ENCODE measurements around the gene KANK2. TPM values are rescaled to one million over a fixed set of nuclear protein-coding genes. Genes with fewer than 3 reads are reported as not detected.

KANK2 gene
- polyA plus RNA-seq, 1 of the 3 experiments (the other 2 are of a cell fraction): 92.4 TPM

GRCh38 chr19:11177592-11177991 is 19.8 kb downstream of the KANK2 start (continued):
- TF ChIP-seq FOSL2 (IDR thresholded peaks at IDR 0.05; ENCODE audit: borderline replicate concordance, low read depth): no peak
- TF ChIP-seq POLR2AphosphoS5 (IDR thresholded peaks at IDR 0.05; ENCODE audit: low read depth, low read length): no peak

GRCh38 chr19:11176466-11177193 is 20.7 kb downstream of the KANK2 start:
- TF ChIP-seq REST (IDR thresholded peaks at IDR 0.05; ENCODE audit: low read depth, low read length) (no peak), MXI1 (IDR thresholded peaks at IDR 0.05; ENCODE audit: low read depth, low read length) (no peak), USF2 (IDR thresholded peaks at IDR 0.05; ENCODE audit: borderline replicate concordance, low read depth, low read length) (no peak), SIN3A (IDR thresholded peaks at IDR 0.05; ENCODE audit: borderline replicate concordance, low read depth, low read length) (no peak), SMC3 (IDR thresholded peaks at IDR 0.05; ENCODE audit: low read depth, low read length) (no peak), ELF1 (IDR thresholded peaks at IDR 0.05) (no peak)
- peak; percentile 20 for DNase-seq
- 88% methylated on average over 16 of the region's 18 CpGs for whole genome bisulfite sequencing (ENCODE audit: low lambda C conversion rate)
- H3K9ac ChIP-seq: no peak overlapping the region
- no peaks in the 10 kb centered on the region for H3K27me3 ChIP-seq (ENCODE audit: insufficient read depth)
- H3K9me2 ChIP-seq: no peaks in the 10 kb centered on the region
- H3K9me3 ChIP-seq: no peaks in the 10 kb centered on the region
- no peak overlapping the region for H2AFZ ChIP-seq (ENCODE audit: low read depth)
- H3K79me2 ChIP-seq (ENCODE audit: insufficient read depth): peaks cover 25% of the 10 kb centered on the region; the same call in 1 of the 2 replicates
- no peak overlapping the region for H3K27ac ChIP-seq (ENCODE audit: low read depth in 2 of 2, low read length in 1 of 2)
- H4K20me1 ChIP-seq (ENCODE audit: insufficient read depth): peaks cover 4% of the 10 kb centered on the region; the same call in 1 of the 2 replicates
- H3K4me1 ChIP-seq (ENCODE audit: control insufficient read depth in 1 of 2, insufficient read depth in 2 of 2, low read depth in 1 of 2, low read length in 1 of 2): no peaks in the 10 kb centered on the region
- ChIA-PET CTCF (interaction anchor here (1.1 kb wide), 1 partner anchor 40 kb away, joined by 3 read pairs; no protein-coding TSS in a partner anchor), POLR2A (no interaction called here)
- H3K36me3 ChIP-seq (replicated peaks in 1 of 2; ENCODE audit: control insufficient read depth in 1 of 2, insufficient read depth in 2 of 2, low read length in 1 of 2): peaks cover 42 to 60% of the 10 kb centered on the region in 2 experiments
- no peak overlapping the region for H3K4me3 ChIP-seq (ENCODE audit: low read depth in 2 of 2, low read length in 1 of 2)
- no peak overlapping the region for H3K4me2 ChIP-seq
- no peaks in the 10 kb centered on the region for H3F3A ChIP-seq (replicated peaks; ENCODE audit: insufficient read depth)

GRCh38 chr19:11175920-11176319 is 21.4 kb downstream of the KANK2 start:
- Histone ChIP-seq H3K27me3 (ENCODE audit: insufficient read depth) (no peaks in the 10 kb centered on the region), H3K27ac (ENCODE audit: low read depth in 2 of 2, low read length in 1 of 2) (no peak overlapping the region), H3K9me3 (no peaks in the 10 kb centered on the region), H3K4me3 (ENCODE audit: low read depth in 2 of 2, low read length in 1 of 2) (no peak overlapping the region), H3F3A (replicated peaks; ENCODE audit: insufficient read depth) (no peaks in the 10 kb centered on the region), H4K20me1 (ENCODE audit: insufficient read depth) (no peaks in the 10 kb centered on the region), H2AFZ (ENCODE audit: low read depth) (no peak overlapping the region), H3K36me3 (replicated peaks in 1 of 2; ENCODE audit: control insufficient read depth in 1 of 2, insufficient read depth in 2 of 2, low read length in 1 of 2) (peaks cover 42 to 59% of the 10 kb centered on the region in 2 experiments), H3K4me1 (ENCODE audit: control insufficient read depth in 1 of 2, insufficient read depth in 2 of 2, low read depth in 1 of 2, low read length in 1 of 2) (no peaks in the 10 kb centered on the region), H3K79me2 (ENCODE audit: insufficient read depth) (peaks cover 19% of the 10 kb centered on the region; the same call in 1 of the 2 replicates), H3K9ac (no peak overlapping the region), H3K4me2 (no peak overlapping the region), H3K9me2 (no peaks in the 10 kb centered on the region)
- 96% methylated on average over 7 of the region's 7 CpGs for whole genome bisulfite sequencing (ENCODE audit: low lambda C conversion rate)
- POLR2A ChIA-PET: interaction anchor here (0.6 kb wide), 1 partner anchor 20 kb away, joined by 3 read pairs; the partner anchor contains the start of gene SPC24
- CTCF ChIA-PET: no interaction called here
- no peak for DNase-seq
- TF ChIP-seq MXI1 (IDR thresholded peaks at IDR 0.05; ENCODE audit: low read depth, low read length) (no peak), USF2 (IDR thresholded peaks at IDR 0.05; ENCODE audit: borderline replicate concordance, low read depth, low read length) (no peak), USF1 (IDR thresholded peaks at IDR 0.05; ENCODE audit: borderline replicate concordance, low read depth) (no peak), PBX3 (IDR thresholded peaks at IDR 0.05) (no peak), FOXM1 (IDR thresholded peaks at IDR 0.05; ENCODE audit: low read depth) (no peak), ZBTB33 (IDR thresholded peaks at IDR 0.05; ENCODE audit: borderline replicate concordance, low read depth) (no peak)

All from SK-N-SH (cell line).